ENCODE results near the gene RAD21L1. TPM values are rescaled to one million over a fixed set of nuclear protein-coding genes. Genes with fewer than 3 reads are reported as not detected.

Gene RAD21L1
- total and polyA plus RNA-seq, 4 donors, result not detected

DNA sequence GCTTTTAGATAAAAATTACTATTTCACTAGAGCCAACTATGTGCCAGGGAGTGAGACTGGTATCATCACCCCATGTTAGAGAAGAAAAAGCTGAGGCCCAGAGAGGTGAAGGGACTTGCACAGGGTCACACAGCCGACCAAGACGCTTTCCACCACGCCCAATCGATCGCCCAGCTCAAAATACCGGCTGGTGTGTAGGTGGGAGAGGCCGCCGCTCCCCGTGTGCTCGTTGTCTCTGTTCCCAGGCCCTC lies 40.0 kb downstream of the RAD21L1 start:
- Histone ChIP-seq H3K27me3 (ENCODE audit: control insufficient read depth in 4 of 4, insufficient read depth in 4 of 4, low read length in 3 of 4) (peaks cover 0 to 7% (median 0%) of the 10 kb centered on the region in 4 donors), H3K9ac (ENCODE audit: low read depth in 1 of 2, low read length in 2 of 2) (peak overlapping the region in 1 of 2 donors; percentile 30)
- TF ChIP-seq SP1 (IDR thresholded peaks at IDR 0.05), result no peak
- no peak for TF ChIP-seq RXRA (IDR thresholded peaks at IDR 0.05)
- TF ChIP-seq, protein P1, sequence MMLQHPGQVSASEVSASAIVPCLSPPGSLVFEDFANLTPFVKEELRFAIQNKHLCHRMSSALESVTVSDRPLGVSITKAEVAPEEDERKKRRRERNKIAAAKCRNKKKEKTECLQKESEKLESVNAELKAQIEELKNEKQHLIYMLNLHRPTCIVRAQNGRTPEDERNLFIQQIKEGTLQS (IDR thresholded peaks at IDR 0.05), result no peak
- TF ChIP-seq HNF4A (conservative IDR thresholded peaks at IDR 0.05), result no peak
- no peak for TF ChIP-seq JUND (IDR thresholded peaks at IDR 0.05)
- TF ChIP-seq TAF1 (conservative IDR thresholded peaks at IDR 0.05), result no peak
- TF ChIP-seq, protein P2, sequence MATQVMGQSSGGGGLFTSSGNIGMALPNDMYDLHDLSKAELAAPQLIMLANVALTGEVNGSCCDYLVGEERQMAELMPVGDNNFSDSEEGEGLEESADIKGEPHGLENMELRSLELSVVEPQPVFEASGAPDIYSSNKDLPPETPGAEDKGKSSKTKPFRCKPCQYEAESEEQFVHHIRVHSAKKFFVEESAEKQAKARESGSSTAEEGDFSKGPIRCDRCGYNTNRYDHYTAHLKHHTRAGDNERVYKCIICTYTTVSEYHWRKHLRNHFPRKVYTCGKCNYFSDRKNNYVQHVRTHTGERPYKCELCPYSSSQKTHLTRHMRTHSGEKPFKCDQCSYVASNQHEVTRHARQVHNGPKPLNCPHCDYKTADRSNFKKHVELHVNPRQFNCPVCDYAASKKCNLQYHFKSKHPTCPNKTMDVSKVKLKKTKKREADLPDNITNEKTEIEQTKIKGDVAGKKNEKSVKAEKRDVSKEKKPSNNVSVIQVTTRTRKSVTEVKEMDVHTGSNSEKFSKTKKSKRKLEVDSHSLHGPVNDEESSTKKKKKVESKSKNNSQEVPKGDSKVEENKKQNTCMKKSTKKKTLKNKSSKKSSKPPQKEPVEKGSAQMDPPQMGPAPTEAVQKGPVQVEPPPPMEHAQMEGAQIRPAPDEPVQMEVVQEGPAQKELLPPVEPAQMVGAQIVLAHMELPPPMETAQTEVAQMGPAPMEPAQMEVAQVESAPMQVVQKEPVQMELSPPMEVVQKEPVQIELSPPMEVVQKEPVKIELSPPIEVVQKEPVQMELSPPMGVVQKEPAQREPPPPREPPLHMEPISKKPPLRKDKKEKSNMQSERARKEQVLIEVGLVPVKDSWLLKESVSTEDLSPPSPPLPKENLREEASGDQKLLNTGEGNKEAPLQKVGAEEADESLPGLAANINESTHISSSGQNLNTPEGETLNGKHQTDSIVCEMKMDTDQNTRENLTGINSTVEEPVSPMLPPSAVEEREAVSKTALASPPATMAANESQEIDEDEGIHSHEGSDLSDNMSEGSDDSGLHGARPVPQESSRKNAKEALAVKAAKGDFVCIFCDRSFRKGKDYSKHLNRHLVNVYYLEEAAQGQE (IDR thresholded peaks at IDR 0.05), result no peak
- no peak for TF ChIP-seq NR2F2 (IDR thresholded peaks at IDR 0.05)
- TF ChIP-seq FOXA1 (IDR thresholded peaks at IDR 0.05), result no peak
- TF ChIP-seq, protein P3, sequence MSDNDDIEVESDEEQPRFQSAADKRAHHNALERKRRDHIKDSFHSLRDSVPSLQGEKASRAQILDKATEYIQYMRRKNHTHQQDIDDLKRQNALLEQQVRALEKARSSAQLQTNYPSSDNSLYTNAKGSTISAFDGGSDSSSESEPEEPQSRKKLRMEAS (IDR thresholded peaks at IDR 0.05), result no peak
- TF ChIP-seq, protein P4, sequence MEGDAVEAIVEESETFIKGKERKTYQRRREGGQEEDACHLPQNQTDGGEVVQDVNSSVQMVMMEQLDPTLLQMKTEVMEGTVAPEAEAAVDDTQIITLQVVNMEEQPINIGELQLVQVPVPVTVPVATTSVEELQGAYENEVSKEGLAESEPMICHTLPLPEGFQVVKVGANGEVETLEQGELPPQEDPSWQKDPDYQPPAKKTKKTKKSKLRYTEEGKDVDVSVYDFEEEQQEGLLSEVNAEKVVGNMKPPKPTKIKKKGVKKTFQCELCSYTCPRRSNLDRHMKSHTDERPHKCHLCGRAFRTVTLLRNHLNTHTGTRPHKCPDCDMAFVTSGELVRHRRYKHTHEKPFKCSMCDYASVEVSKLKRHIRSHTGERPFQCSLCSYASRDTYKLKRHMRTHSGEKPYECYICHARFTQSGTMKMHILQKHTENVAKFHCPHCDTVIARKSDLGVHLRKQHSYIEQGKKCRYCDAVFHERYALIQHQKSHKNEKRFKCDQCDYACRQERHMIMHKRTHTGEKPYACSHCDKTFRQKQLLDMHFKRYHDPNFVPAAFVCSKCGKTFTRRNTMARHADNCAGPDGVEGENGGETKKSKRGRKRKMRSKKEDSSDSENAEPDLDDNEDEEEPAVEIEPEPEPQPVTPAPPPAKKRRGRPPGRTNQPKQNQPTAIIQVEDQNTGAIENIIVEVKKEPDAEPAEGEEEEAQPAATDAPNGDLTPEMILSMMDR (IDR thresholded peaks at IDR 0.05; ENCODE audit: low read depth, low read length, missing input control), result no peak

DNA sequence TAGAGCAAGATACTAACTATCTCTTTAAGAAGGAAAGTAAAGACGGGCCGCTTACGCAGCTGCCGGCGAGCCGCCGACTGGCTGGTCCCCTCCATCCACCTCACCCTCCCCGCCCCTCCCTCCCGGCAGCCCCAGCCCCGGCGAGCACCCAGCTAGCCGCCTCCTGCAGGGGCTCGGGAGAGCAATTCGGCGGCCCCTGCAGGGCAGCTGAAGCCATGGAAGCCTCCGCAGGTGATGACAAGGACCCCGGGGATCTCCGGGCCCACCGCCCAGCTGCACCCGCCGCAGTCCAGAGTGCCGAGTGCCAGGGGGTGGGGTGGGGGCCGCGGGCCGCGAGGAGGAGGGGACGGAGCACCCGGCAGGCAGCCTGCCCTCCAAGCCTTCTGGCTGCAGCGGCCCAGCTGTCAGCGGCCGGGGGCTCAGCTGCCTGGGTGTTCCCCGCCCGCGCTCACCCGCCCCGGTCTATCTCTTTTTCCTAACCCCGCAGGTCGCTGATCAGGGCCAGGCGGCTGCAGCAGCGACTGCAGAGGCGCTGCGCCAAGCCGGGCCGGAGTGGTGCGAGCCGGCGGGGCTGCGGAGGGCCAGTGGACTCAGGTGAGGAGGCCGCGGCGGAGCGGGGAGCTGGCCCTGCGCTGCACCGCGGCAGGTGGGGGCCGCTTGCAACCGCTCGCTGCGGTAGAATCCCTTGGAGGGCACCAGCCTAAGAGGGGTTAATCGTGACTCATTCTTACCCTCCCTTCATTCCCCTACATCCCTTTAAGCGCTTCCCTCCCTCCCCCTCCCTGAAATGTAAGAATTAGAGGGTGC lies 40.5 kb downstream of the RAD21L1 start, which contains the start of gene SNPH:
SNPH (plus strand) TSS at position 128 of the 807 bp plus-strand sequence. CDS start 29,946 bp downstream, outside the sequence.
- peaks cover 0 to 7% (median 2%) of the 10 kb centered on the region in 4 donors for H3K4me1 ChIP-seq (ENCODE audit: control insufficient read depth in 4 of 4, insufficient read depth in 4 of 4, low read length in 3 of 4)
- H3K27ac ChIP-seq (ENCODE audit: low read depth in 1 of 2, low read length in 2 of 2), result no peak within 1 kb of the TSS
- 3% methylated on average over 61 of the region's 61 CpGs for WGBS
- peaks cover 0 to 13% (median 1%) of the 10 kb centered on the region in 4 donors for H3K9me3 ChIP-seq (ENCODE audit: control insufficient read depth in 4 of 4, low read length in 3 of 4)
- peak within 1 kb of the TSS in 2 of 3 donors; percentile 16 to 68 for H3K4me3 ChIP-seq (ENCODE audit: low read depth in 1 of 3, low read length in 3 of 3)
- H3K36me3 ChIP-seq (ENCODE audit: control insufficient read depth in 4 of 4, insufficient read depth in 3 of 4, low read depth in 1 of 4, low read length in 3 of 4), result no peaks in the 10 kb centered on the region
- peaks cover 0 to 7% (median 0%) of the 10 kb centered on the region in 4 donors for H3K27me3 ChIP-seq (ENCODE audit: control insufficient read depth in 4 of 4, insufficient read depth in 4 of 4, low read length in 3 of 4)
- DNase-seq (ENCODE audit: low spot score), result peak; percentile 52
- H3K9ac ChIP-seq (ENCODE audit: low read depth in 1 of 2, low read length in 2 of 2), result peak within 1 kb of the TSS in 1 of 2 donors; percentile 30
- TF ChIP-seq, protein P1 (IDR thresholded peaks at IDR 0.05), result no peak
- TF ChIP-seq YY1 (IDR thresholded peaks at IDR 0.05) (no peak), HNF4A (conservative IDR thresholded peaks at IDR 0.05) (no peak), TAF1 (conservative IDR thresholded peaks at IDR 0.05) (no peak), JUND (IDR thresholded peaks at IDR 0.05) (no peak), EGR1 (IDR thresholded peaks at IDR 0.05; ENCODE audit: low read depth in 2 of 2) (no peak), RXRA (IDR thresholded peaks at IDR 0.05) (no peak), SP1 (IDR thresholded peaks at IDR 0.05) (no peak), FOXA1 (IDR thresholded peaks at IDR 0.05) (no peak), NR2F2 (IDR thresholded peaks at IDR 0.05) (no peak), GABPA (IDR thresholded peaks at IDR 0.05 in 1 of 2, conservative IDR thresholded peaks at IDR 0.05 in 1 of 2) (no peak), HNF4G (IDR thresholded peaks at IDR 0.05) (no peak), FOXA2 (IDR thresholded peaks at IDR 0.05) (no peak)
- TF ChIP-seq, protein P5, sequence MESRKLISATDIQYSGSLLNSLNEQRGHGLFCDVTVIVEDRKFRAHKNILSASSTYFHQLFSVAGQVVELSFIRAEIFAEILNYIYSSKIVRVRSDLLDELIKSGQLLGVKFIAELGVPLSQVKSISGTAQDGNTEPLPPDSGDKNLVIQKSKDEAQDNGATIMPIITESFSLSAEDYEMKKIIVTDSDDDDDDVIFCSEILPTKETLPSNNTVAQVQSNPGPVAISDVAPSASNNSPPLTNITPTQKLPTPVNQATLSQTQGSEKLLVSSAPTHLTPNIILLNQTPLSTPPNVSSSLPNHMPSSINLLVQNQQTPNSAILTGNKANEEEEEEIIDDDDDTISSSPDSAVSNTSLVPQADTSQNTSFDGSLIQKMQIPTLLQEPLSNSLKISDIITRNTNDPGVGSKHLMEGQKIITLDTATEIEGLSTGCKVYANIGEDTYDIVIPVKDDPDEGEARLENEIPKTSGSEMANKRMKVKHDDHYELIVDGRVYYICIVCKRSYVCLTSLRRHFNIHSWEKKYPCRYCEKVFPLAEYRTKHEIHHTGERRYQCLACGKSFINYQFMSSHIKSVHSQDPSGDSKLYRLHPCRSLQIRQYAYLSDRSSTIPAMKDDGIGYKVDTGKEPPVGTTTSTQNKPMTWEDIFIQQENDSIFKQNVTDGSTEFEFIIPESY (IDR thresholded peaks at IDR 0.05), result no peak
- TF ChIP-seq, protein P3 (IDR thresholded peaks at IDR 0.05), result no peak
- TF ChIP-seq, protein P2 (IDR thresholded peaks at IDR 0.05), result no peak

More for the DNA sequence above, 40.0 kb downstream of the RAD21L1 start:
- peak overlapping the region in 1 of 3 donors; percentile 68 for H3K4me3 ChIP-seq (ENCODE audit: low read depth in 1 of 3, low read length in 3 of 3)
- peaks cover 0 to 7% (median 2%) of the 10 kb centered on the region in 4 donors for H3K4me1 ChIP-seq (ENCODE audit: control insufficient read depth in 4 of 4, insufficient read depth in 4 of 4, low read length in 3 of 4)
- H3K27ac ChIP-seq (ENCODE audit: low read depth in 1 of 2, low read length in 2 of 2), result no peak overlapping the region
- 21% methylated on average over 10 of the region's 10 CpGs for WGBS
- H3K9me3 ChIP-seq (ENCODE audit: control insufficient read depth in 4 of 4, low read length in 3 of 4), result peaks cover 0 to 13% (median 1%) of the 10 kb centered on the region in 4 donors
- no peak for DNase-seq (ENCODE audit: low spot score)
- no peaks in the 10 kb centered on the region for H3K36me3 ChIP-seq (ENCODE audit: control insufficient read depth in 4 of 4, insufficient read depth in 3 of 4, low read depth in 1 of 4, low read length in 3 of 4)

Measured in liver (tissue), 9 donors.